Effector CD8-positive, alpha-beta T cell (primary cell): ENCODE data around the gene PTGFR.

Experiments
- DNase-seq: peaks from one replicate; lab custom pipeline; 2025; lab: John Stamatoyannopoulos, UW
- total RNA-seq, 4 experiments: gene quantifications; one replicate each; lab custom pipeline; 2026; lab: John Stamatoyannopoulos, UW

Gene PTGFR, protein sequence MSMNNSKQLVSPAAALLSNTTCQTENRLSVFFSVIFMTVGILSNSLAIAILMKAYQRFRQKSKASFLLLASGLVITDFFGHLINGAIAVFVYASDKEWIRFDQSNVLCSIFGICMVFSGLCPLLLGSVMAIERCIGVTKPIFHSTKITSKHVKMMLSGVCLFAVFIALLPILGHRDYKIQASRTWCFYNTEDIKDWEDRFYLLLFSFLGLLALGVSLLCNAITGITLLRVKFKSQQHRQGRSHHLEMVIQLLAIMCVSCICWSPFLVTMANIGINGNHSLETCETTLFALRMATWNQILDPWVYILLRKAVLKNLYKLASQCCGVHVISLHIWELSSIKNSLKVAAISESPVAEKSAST
- total RNA-seq, result 0 reads per million in 4 experiments

DNA sequence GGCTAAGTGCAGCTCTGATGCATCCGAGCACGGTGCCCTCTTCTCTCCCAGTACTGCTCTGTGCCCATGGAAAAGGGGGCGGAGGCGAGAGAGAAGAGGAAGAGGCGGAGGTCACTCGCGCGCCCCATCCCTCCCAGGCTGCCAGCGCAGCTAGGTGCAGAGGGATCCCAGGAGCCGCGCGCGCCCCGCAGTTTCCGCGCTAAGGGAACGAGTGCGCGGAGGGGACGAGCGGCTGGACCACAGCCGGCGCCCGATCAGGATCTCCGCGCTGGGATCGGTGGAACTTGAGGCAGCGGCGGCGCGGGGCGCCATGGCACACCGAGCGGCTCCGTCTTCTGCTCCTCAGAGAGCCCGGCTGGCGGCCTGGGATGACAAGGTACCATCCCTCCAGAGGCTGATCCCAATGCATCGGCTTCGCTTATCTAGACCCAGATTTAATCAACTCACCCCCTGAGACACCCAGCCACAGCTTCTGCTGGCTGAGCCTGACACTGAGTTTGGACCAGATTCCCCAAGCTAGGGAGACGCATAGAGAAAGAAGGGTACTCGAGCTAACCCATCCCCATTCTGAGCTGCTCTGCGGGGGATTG is at the start of gene PTGFR:
Gene PTGFR, plus strand, starts transcription at position 114 of the 590 bp plus-strand sequence. CDS start 1,770 bp downstream, outside the sequence.
- DNase-seq, result no peak

DNA sequence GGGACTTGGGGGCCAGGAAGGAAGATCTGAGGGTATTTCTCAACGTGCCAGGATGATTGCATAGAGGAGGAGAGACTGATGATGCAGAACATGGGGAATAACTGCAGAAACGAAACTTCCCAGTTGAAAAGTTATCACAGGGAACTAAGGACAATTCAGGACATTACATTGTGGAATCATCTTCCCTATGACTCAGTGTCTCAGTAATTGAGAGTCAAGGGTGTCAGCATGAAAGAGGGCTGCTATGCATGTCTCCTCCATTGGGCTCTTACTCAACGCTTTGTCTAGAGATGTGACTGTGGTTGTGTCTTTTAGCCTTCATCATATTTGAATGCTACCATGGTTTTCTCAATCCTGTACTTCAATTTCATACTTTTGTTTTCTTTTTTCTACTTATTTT is 48.9 kb upstream of the PTGFR start:
- DNase-seq, result no peak

GRCh38 chr1:78447086-78447485 is 43.7 kb upstream of the PTGFR start:
- DNase-seq, result no peak

DNA sequence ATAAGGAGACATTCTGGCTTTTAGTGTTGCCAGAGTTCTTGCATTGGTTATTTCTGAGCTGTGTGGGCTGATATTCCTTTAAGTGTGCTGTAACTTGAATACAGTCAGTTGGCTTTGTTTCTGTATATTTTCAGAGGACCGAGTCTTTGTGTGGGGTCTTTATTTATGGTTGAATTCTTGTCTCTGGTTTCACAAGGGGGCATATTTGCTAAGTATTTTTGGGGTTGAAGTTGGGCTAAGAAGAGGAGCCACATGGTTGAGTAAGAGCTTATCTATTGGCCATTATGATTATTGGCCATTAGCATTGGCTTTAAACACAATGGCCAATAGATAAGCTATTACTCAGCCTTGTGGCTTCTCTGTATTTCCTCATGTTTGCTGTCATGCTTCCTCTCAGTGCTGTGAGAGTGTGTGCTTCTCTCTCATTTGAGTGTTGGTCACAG is 26.3 kb upstream of the PTGFR start:
- no peak for DNase-seq

DNA sequence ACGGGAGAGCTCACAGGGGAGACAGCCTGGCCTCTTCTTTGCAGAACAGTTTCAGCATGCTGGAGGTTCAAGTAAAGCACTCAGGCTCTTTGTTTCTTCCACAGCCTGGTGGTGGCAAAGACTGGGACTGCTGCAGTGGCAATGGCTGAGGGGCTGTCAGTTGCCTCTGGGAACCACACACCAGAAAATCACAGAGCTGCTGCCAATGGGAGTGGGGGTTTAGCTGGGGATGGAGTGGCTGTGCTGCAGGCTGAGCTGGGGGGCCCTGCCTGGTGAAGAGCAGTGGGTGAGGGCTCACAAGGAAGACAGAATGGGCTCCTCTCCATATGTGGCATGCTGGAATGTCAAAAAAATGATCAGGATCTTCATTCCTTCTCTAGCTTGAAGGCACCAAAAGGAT is 25.6 kb upstream of the PTGFR start:
- DNase-seq, result no peak

DNA sequence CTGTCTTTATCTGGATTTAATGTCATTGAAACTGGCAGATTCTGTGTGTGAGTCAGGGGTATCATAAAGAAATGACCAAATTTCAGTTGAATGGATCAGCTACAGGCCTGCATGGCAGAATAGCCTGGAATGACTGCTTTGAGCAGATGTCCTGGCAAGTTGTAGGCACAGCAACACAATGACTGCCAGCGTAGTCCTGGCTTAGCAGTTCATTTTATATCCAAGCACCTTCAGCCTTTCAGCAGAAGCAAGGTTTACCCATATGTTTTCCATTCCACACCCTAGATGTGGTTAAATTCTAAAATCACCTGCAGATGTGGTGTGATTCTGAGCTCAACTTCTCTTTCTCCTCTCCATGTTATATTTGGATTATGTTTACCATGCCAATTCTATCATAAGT is 22.3 kb upstream of the PTGFR start:
- no peak for DNase-seq

- no peak for DNase-seq
Measured at GRCh38 chr1:78469576-78469975, 21.2 kb upstream of the PTGFR start.

GRCh38 chr1:78471890-78472620 is 18.7 kb upstream of the PTGFR start:
- no peak for DNase-seq

DNA sequence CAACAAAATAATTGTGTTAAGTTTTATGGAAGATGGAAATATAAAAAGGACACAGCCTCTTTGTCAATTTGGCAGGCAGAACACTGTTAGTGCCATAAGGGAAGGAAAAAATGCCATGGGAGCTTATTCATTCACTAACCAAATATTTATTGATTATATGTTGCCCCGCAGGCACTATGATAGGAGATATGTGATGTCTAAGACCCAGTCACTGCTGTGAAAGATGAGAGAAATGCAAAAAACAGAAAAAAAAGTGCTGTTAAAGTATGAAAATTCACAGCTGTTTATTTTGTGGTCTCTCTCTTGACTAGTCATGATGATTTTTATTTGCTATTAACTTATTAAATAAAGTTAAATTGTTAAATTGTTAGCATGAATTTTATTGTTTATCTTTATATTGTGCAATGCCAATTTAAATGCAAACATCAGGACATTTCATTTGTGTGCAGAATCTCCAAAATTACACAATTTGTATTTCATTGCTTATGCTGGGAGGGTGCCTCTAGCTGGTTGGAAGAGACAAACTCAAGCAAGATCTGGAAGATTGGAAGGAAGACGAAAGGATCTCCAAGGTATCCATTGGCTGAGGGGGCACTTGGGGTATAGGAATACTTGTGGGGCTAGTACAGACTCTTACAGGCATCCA is 17.8 kb upstream of the PTGFR start:
- no peak for DNase-seq

GRCh38 chr1:78474092-78474491 is 16.7 kb upstream of the PTGFR start:
- DNase-seq, result no peak

GRCh38 chr1:78475888-78476610 is 14.7 kb upstream of the PTGFR start:
- no peak for DNase-seq

DNA sequence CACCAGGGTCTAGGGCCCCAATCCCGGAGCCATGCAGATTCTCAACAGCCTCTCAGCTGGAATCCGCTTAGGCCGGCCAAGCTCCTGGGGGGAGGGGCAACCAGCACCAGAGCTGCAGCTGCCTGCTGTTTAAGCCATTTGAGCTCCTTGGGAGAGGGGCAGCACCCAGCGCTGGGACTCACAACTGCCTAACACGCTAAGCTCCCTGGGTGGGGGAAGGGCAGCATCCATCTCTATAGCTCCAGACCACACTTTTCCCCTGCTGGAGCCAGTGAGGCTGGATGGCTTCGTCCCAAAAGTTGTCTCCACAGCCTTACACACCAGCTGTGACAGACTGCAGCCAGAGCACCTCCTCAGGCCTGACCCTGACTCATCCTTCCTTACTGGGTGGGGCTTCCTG is 6.9 kb upstream of the PTGFR start:
- DNase-seq, result no peak

- DNase-seq, result no peak
Measured at GRCh38 chr1:78491451-78492071, 787 bp downstream of the PTGFR start.

- no peak for DNase-seq
Measured at GRCh38 chr1:78492386-78492950, 1.7 kb downstream of the PTGFR start.

- DNase-seq, result no peak
Measured at GRCh38 chr1:78493451-78493850, 2.7 kb downstream of the PTGFR start.

GRCh38 chr1:78497201-78497600 is 6.4 kb downstream of the PTGFR start:
- no peak for DNase-seq

DNA sequence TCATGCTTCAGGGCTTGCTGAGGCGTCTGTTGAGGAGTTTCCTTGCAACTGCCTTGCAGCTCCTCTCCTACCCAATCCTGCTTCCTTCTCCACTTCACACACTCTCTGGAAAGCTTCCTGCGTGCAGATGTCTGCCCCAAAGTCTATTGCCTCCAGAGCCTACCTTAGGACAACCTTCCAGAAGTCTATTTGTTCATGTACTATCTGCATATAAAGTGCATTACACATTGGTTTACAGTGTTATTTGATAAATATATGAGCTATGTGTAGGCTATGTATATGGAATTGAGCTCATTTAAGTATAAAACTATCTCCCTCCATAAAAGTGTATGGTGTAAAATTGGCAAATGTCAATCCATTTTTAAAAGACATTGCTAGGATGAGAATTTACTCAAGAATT is 9.8 kb downstream of the PTGFR start:
- DNase-seq, result no peak

GRCh38 chr1:78501203-78501602 is 10.4 kb downstream of the PTGFR start:
- DNase-seq, result no peak

GRCh38 chr1:78511334-78511733 is 20.6 kb downstream of the PTGFR start:
- DNase-seq, result no peak

DNA sequence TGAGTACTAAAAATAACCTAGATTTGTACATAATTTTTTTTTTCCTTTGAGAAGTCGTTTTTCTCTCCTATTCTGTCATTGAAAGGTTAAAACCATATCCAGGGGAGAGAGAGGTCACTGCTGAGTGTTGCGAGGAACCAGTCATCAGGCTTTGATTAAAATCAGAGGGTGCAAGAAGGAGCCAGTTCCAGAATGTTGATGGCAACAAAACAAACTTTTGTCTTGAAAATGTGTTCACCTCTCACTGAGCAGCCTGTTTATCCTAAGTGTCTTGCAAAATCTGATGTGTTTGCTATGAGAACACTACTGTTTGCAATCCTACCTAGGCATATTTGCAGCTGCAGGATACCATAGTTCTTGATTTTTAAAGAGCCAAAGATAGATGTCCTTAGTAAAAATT is 25.9 kb downstream of the PTGFR start:
- DNase-seq, result no peak

DNA sequence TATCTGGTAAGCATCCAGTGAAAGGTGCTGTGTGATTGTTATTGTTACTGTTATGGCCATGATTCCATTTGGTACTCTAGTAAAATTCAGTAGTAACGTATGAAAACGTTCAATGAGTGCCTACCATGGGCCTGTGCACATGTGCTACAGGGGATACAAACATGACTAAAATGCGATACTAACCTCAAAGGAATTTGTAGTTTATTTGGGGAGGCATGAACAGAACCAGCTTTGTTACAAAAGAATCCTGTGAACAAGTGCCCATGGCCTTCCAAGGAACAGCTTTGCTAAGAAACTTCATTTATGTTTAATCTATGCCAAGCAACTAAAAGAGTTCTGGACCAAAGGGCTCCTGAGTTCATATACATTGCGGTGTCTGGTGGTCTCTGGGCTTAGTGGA is 28.7 kb downstream of the PTGFR start:
- no peak for DNase-seq
